ENCODE results near the gene CIROP. TPM values are rescaled to one million over a fixed set of nuclear protein-coding genes. Genes with fewer than 3 reads are reported as not detected.

CIROP gene
- total RNA-seq, 4 donors from 2014 or later = 0.38 TPM; not detected in 3

- DNase-seq = no peak
- no peak overlapping the region for H3K4me3 ChIP-seq
- intact Hi-C loops (cut with DNase I) = no loop called here
- H3K27me3 ChIP-seq = no peaks in the 10 kb centered on the region
- TF ChIP-seq POLR2A (IDR thresholded peaks at IDR 0.05) = no peak
- TF ChIP-seq, protein P1, sequence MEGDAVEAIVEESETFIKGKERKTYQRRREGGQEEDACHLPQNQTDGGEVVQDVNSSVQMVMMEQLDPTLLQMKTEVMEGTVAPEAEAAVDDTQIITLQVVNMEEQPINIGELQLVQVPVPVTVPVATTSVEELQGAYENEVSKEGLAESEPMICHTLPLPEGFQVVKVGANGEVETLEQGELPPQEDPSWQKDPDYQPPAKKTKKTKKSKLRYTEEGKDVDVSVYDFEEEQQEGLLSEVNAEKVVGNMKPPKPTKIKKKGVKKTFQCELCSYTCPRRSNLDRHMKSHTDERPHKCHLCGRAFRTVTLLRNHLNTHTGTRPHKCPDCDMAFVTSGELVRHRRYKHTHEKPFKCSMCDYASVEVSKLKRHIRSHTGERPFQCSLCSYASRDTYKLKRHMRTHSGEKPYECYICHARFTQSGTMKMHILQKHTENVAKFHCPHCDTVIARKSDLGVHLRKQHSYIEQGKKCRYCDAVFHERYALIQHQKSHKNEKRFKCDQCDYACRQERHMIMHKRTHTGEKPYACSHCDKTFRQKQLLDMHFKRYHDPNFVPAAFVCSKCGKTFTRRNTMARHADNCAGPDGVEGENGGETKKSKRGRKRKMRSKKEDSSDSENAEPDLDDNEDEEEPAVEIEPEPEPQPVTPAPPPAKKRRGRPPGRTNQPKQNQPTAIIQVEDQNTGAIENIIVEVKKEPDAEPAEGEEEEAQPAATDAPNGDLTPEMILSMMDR (IDR thresholded peaks at IDR 0.05) = no peak
- WGBS, 2 donors = 85 to 100% methylated on average over 4 to 6 of the region's 6 CpGs
- no peaks in the 10 kb centered on the region for H3K9me3 ChIP-seq
- peak overlapping the region in 1 of 4 donors; percentile 54 for H3K27ac ChIP-seq
- peaks cover 0 to 49% (median 19%) of the 10 kb centered on the region in 3 donors for H3K4me1 ChIP-seq
- peaks cover 0 to 11% (median 0%) of the 10 kb centered on the region in 3 donors for H3K36me3 ChIP-seq
Measured at GRCh38 chr14:23122086-23122485, 17.3 kb upstream of the CIROP start.

DNA sequence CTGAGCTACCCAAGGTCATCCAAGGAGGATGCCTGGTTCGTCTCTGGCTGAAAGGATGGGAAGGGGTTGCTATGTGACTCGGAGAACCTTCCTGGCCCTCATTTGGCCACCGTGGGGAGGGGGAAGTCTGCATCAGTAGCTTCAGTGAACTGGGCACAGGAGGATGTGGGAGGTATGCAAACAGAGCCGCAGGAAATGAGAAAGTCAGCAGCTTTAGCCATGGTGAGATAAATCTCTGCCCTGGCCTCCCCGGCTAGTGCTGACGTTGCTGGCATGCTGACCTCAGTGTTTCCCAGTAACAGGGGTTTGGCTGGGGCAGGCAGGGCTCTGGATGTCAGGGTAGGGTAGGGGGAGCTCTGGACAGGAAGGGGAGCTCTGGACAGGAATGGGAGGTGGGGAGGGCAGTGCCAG lies 16.6 kb upstream of the CIROP start:
- Histone ChIP-seq H3K27me3 (peaks cover 0 to 6% (median 0%) of the 10 kb centered on the region in 4 donors), H3K27ac (peak overlapping the region in 3 of 4 donors; percentile 18 to 54 (median 51)), H3K4me3 (no peak overlapping the region), H3K4me1 (peaks cover 0 to 47% (median 19%) of the 10 kb centered on the region in 3 donors), H3K36me3 (peaks cover 0 to 3% (median 0%) of the 10 kb centered on the region in 3 donors), H3K9me3 (no peaks in the 10 kb centered on the region)
- DNase-seq = no peak
- intact Hi-C loops (cut with DNase I) = loop anchor here (2.0 kb wide), 1 partner anchor 65 kb away; no protein-coding TSS in a partner anchor
- TF ChIP-seq, protein P1 (IDR thresholded peaks at IDR 0.05) = no peak
- TF ChIP-seq POLR2A (IDR thresholded peaks at IDR 0.05) = no peak
- 44 to 56% methylated on average over 6 of the region's 6 CpGs for WGBS, 2 donors

- peaks cover 0 to 7% (median 0%) of the 10 kb centered on the region in 4 donors for H3K27me3 ChIP-seq
- WGBS, 2 donors = 22 to 54% methylated on average over 3 of the region's 9 CpGs
- H3K4me3 ChIP-seq = no peak overlapping the region
- peak; percentile 41 for DNase-seq
- peak overlapping the region in 3 of 4 donors; percentile 18 to 54 (median 51) for H3K27ac ChIP-seq
- H3K9me3 ChIP-seq = no peaks in the 10 kb centered on the region
- peak in 1 of 4 donors; percentile 24 for TF ChIP-seq POLR2A (IDR thresholded peaks at IDR 0.05)
- TF ChIP-seq, protein P1 (IDR thresholded peaks at IDR 0.05) = peak; percentile 99 to 100 (median 100)
- intact Hi-C loops (cut with DNase I) = loop anchor here (2.0 kb wide), 1 partner anchor 66 kb away; no protein-coding TSS in a partner anchor
- no peaks in the 10 kb centered on the region for H3K36me3 ChIP-seq
- peaks cover 0 to 40% (median 19%) of the 10 kb centered on the region in 3 donors for H3K4me1 ChIP-seq
Measured at GRCh38 chr14:23120541-23121251, 15.9 kb upstream of the CIROP start.

GRCh38 chr14:23119363-23120327 lies 14.9 kb upstream of the CIROP start:
- H3K36me3 ChIP-seq = no peaks in the 10 kb centered on the region
- DNase-seq = no peak
- H3K9me3 ChIP-seq = no peaks in the 10 kb centered on the region
- peak overlapping the region in 1 of 4 donors; percentile 34 for H3K27ac ChIP-seq
- no peak for TF ChIP-seq POLR2A (IDR thresholded peaks at IDR 0.05)
- TF ChIP-seq, protein P1 (IDR thresholded peaks at IDR 0.05) = no peak
- WGBS, 2 donors = 48 to 72% methylated on average over 11 to 13 of the region's 16 CpGs
- peaks cover 0 to 40% (median 19%) of the 10 kb centered on the region in 3 donors for H3K4me1 ChIP-seq
- no peak overlapping the region for H3K4me3 ChIP-seq
- intact Hi-C loops (cut with DNase I) = loop anchor here (2.0 kb wide), 1 partner anchor 67 kb away; no protein-coding TSS in a partner anchor
- peaks cover 0 to 10% (median 0%) of the 10 kb centered on the region in 4 donors for H3K27me3 ChIP-seq
